ENCODE measurements around the gene SMIM43.

Gene SMIM43

GRCh38 chr4:121740796-121741409 lies 24.1 kb downstream of the SMIM43 start:
- CTCF ChIA-PET: no interaction called here
- TF ChIP-seq NFRKB (IDR thresholded peaks at IDR 0.05) (no peak), TARDBP (IDR thresholded peaks at IDR 0.05) (no peak), FOXM1 (IDR thresholded peaks at IDR 0.05; ENCODE audit: borderline replicate concordance) (no peak), ELF4 (IDR thresholded peaks at IDR 0.05) (no peak), CTBP1 (IDR thresholded peaks at IDR 0.05; ENCODE audit: borderline replicate concordance) (no peak), HDGF (IDR thresholded peaks at IDR 0.05; ENCODE audit: borderline replicate concordance) (no peak), BHLHE40 (IDR thresholded peaks at IDR 0.05; ENCODE audit: borderline replicate concordance) (no peak), ARNT (IDR thresholded peaks at IDR 0.05) (no peak), SP1 (IDR thresholded peaks at IDR 0.05) (no peak), PKNOX1 (IDR thresholded peaks at IDR 0.05) (no peak), FOXA1 (IDR thresholded peaks at IDR 0.05) (no peak), ZNF384 (IDR thresholded peaks at IDR 0.05) (no peak), SUZ12 (IDR thresholded peaks at IDR 0.05) (no peak), L3MBTL2 (conservative IDR thresholded peaks at IDR 0.05) (no peak), LEF1 (IDR thresholded peaks at IDR 0.05; ENCODE audit: borderline replicate concordance) (no peak), FOXK2 (IDR thresholded peaks at IDR 0.05) (no peak)
- POLR2A ChIA-PET: no interaction called here
- DNase-seq (ENCODE audit: extremely low spot score): no peak

- no peak for DNase-seq (ENCODE audit: extremely low spot score)
- ChIA-PET CTCF (no interaction called here), POLR2A (no interaction called here)
- TF ChIP-seq L3MBTL2 (conservative IDR thresholded peaks at IDR 0.05) (no peak), FOXA1 (IDR thresholded peaks at IDR 0.05) (no peak), CTBP1 (IDR thresholded peaks at IDR 0.05; ENCODE audit: borderline replicate concordance) (no peak), LEF1 (IDR thresholded peaks at IDR 0.05; ENCODE audit: borderline replicate concordance) (no peak), PKNOX1 (IDR thresholded peaks at IDR 0.05) (no peak), SP1 (IDR thresholded peaks at IDR 0.05) (no peak), ZNF384 (IDR thresholded peaks at IDR 0.05) (no peak), FOXM1 (IDR thresholded peaks at IDR 0.05; ENCODE audit: borderline replicate concordance) (no peak), TARDBP (IDR thresholded peaks at IDR 0.05) (no peak), SUZ12 (IDR thresholded peaks at IDR 0.05) (no peak), HDGF (IDR thresholded peaks at IDR 0.05; ENCODE audit: borderline replicate concordance) (no peak), FOXK2 (IDR thresholded peaks at IDR 0.05) (no peak), NFRKB (IDR thresholded peaks at IDR 0.05) (no peak), ELF4 (IDR thresholded peaks at IDR 0.05) (no peak), BHLHE40 (IDR thresholded peaks at IDR 0.05; ENCODE audit: borderline replicate concordance) (no peak), ARNT (IDR thresholded peaks at IDR 0.05) (no peak)
Measured at GRCh38 chr4:121739575-121739974, 25.4 kb downstream of the SMIM43 start.

GRCh38 chr4:121738780-121739535 lies 26.0 kb downstream of the SMIM43 start:
- CTCF ChIA-PET: no interaction called here
- TF ChIP-seq FOXK2 (IDR thresholded peaks at IDR 0.05) (no peak), ARNT (IDR thresholded peaks at IDR 0.05) (no peak), BHLHE40 (IDR thresholded peaks at IDR 0.05; ENCODE audit: borderline replicate concordance) (no peak), L3MBTL2 (conservative IDR thresholded peaks at IDR 0.05) (no peak), FOXA1 (IDR thresholded peaks at IDR 0.05) (no peak), TARDBP (IDR thresholded peaks at IDR 0.05) (no peak), FOXM1 (IDR thresholded peaks at IDR 0.05; ENCODE audit: borderline replicate concordance) (no peak), NFRKB (IDR thresholded peaks at IDR 0.05) (no peak), SP1 (IDR thresholded peaks at IDR 0.05) (no peak), HDGF (IDR thresholded peaks at IDR 0.05; ENCODE audit: borderline replicate concordance) (no peak), ELF4 (IDR thresholded peaks at IDR 0.05) (no peak), ZNF384 (IDR thresholded peaks at IDR 0.05) (no peak), SUZ12 (IDR thresholded peaks at IDR 0.05) (no peak), PKNOX1 (IDR thresholded peaks at IDR 0.05) (no peak), CTBP1 (IDR thresholded peaks at IDR 0.05; ENCODE audit: borderline replicate concordance) (no peak), LEF1 (IDR thresholded peaks at IDR 0.05; ENCODE audit: borderline replicate concordance) (no peak)
- POLR2A ChIA-PET: no interaction called here
- no peak for DNase-seq (ENCODE audit: extremely low spot score)

GRCh38 chr4:121737846-121738554 lies 27.0 kb downstream of the SMIM43 start:
- POLR2A ChIA-PET: no interaction called here

More at GRCh38 chr4:121737846-121738554, 27.0 kb downstream of the SMIM43 start:
- DNase-seq (ENCODE audit: extremely low spot score): no peak
- TF ChIP-seq SP1 (IDR thresholded peaks at IDR 0.05) (no peak), TARDBP (IDR thresholded peaks at IDR 0.05) (no peak), FOXK2 (IDR thresholded peaks at IDR 0.05) (no peak), CTBP1 (IDR thresholded peaks at IDR 0.05; ENCODE audit: borderline replicate concordance) (no peak), NFRKB (IDR thresholded peaks at IDR 0.05) (no peak), HDGF (IDR thresholded peaks at IDR 0.05; ENCODE audit: borderline replicate concordance) (no peak), ZNF384 (IDR thresholded peaks at IDR 0.05) (no peak), BHLHE40 (IDR thresholded peaks at IDR 0.05; ENCODE audit: borderline replicate concordance) (no peak), SUZ12 (IDR thresholded peaks at IDR 0.05) (no peak)
- CTCF ChIA-PET: no interaction called here

Measured in HEK293T (cell line).